ENCODE results near the gene RBM10.

DNA sequence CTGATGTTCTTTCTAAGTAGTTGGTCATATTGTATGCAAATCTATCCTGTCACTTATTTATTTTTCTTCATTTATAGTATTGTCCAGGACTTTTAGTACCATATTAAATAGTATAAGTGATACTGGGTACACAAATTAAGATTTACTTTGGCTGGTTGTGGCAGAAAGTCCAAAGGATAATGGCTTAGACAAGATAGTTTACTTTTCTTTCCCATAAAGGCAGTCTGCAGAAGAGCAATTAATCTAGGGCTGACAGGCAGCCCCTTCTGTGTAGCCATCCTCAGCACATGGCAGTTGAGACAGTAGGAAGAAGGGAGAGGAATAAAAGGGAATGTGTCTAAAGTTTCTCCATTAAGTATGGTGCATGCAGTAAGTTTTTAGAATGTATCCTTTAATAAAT is 6.4 kb downstream of the RBM10 start:
- TF ChIP-seq POLR2AphosphoS5 (IDR thresholded peaks at IDR 0.05; ENCODE audit: insufficient read depth, low read depth, low read length) = no peak
- TF ChIP-seq, protein P1, sequence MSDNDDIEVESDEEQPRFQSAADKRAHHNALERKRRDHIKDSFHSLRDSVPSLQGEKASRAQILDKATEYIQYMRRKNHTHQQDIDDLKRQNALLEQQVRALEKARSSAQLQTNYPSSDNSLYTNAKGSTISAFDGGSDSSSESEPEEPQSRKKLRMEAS (IDR thresholded peaks at IDR 0.05; ENCODE audit: insufficient read depth, insufficient read length) = no peak
- TF ChIP-seq POLR2A (IDR thresholded peaks at IDR 0.05; ENCODE audit: low read depth, low read length) = no peak
- TF ChIP-seq, protein P2, sequence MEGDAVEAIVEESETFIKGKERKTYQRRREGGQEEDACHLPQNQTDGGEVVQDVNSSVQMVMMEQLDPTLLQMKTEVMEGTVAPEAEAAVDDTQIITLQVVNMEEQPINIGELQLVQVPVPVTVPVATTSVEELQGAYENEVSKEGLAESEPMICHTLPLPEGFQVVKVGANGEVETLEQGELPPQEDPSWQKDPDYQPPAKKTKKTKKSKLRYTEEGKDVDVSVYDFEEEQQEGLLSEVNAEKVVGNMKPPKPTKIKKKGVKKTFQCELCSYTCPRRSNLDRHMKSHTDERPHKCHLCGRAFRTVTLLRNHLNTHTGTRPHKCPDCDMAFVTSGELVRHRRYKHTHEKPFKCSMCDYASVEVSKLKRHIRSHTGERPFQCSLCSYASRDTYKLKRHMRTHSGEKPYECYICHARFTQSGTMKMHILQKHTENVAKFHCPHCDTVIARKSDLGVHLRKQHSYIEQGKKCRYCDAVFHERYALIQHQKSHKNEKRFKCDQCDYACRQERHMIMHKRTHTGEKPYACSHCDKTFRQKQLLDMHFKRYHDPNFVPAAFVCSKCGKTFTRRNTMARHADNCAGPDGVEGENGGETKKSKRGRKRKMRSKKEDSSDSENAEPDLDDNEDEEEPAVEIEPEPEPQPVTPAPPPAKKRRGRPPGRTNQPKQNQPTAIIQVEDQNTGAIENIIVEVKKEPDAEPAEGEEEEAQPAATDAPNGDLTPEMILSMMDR (IDR thresholded peaks at IDR 0.05; ENCODE audit: extremely low read depth in 1 of 2, insufficient read depth in 1 of 2, low read depth in 1 of 2, low read length in 2 of 2) = no peak
- no peak for TF ChIP-seq EZH2 (IDR thresholded peaks at IDR 0.05; ENCODE audit: borderline replicate concordance, low read depth, low read length, severe bottlenecking)
- TF ChIP-seq JUN (IDR thresholded peaks at IDR 0.05; ENCODE audit: borderline replicate concordance, insufficient read depth, insufficient read length, low read depth) = no peak
- no peak for TF ChIP-seq FOS (IDR thresholded peaks at IDR 0.05; ENCODE audit: borderline replicate concordance, insufficient read depth, low read length)
- TF ChIP-seq GATA2 (IDR thresholded peaks at IDR 0.05; ENCODE audit: insufficient read depth, insufficient read length, low read depth, low read length) = no peak

Measured in endothelial cell of umbilical vein (primary cell).